Hippocampal formation (tissue), 2 donors: ENCODE data around the gene GPD2.
A peak's percentile ranks its signal among the peaks of the same experiment; 100 is the strongest.
"Not testable (repeated sequence)": the region's sequence is repeated elsewhere in the genome, so short reads cannot be mapped to it uniquely, and the experiment has no call there.

Experiments
- DNase-seq, 2 donors: peaks; one replicate each; lab custom pipeline; 2025; lab: John Stamatoyannopoulos, UW

Gene GPD2

GRCh38 chr2:156476021-156476849 is 40.1 kb downstream of the GPD2 start:
- DNase-seq = peak in 1 of 2 donors; percentile 58

DNA sequence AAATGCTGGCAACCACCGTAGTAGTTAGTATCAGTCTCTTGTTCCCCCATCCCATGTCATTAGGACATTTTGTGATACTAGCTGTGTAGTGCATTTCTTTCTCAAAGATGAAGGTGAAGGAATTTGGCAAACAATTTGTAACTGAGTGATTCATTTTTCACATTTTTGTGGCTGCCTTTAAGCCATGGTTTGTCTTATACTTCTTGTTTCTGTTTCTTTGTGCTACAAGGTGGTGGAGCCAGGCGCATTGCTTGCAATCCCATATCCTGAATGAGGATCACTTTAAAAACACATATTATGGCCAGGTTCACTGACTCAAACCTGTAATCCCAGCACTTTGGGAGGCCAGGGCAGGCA is 40.6 kb downstream of the GPD2 start:
- DNase-seq = peak in 1 of 2 donors; percentile 38

GRCh38 chr2:156480376-156480775 is 44.2 kb downstream of the GPD2 start:
- no peak for DNase-seq

DNA sequence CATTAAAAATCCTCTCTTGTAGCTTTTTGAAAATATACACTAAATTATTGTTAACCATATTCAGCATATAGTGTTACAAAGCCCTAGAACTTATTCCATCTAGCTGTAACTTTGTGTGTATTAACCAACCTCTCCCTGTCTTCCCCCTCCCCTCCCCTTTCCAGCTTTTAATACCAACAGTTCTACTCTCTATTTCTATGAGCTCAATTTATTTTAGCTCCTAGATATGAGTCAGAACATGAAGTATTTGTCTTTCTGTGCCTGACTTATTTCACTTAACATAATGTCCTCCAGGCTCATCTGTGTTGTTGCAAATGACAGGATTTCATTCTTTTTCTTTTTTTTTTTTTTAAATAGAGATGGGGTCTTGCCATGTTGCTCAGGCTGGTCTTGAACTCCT is 45.1 kb downstream of the GPD2 start:
- no peak for DNase-seq

DNA sequence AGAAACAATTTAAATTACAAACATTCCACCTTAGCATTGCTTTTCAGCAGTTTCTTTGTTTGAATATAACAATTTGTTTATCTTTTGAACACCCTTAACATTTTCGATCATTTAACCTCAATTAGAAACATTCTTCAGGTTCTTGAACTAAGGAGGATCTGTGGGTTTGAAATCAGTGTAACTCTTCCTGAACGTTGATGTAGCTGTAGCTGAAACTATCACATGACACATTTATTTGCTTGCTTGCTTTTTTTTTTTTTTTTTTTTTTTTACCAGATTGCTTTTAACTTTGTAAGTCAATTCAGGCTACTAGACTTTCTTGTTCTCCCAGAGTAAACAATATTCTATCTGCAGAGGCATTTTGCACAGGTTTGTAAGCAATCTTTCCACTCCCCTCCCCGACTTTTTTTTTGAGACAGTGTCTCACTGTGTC is 47.6 kb downstream of the GPD2 start:
- DNase-seq = no peak

GRCh38 chr2:156486147-156486546 is 50.0 kb downstream of the GPD2 start:
- DNase-seq = no peak

GRCh38 chr2:156486614-156487013 is 50.4 kb downstream of the GPD2 start:
- DNase-seq = no peak

DNA sequence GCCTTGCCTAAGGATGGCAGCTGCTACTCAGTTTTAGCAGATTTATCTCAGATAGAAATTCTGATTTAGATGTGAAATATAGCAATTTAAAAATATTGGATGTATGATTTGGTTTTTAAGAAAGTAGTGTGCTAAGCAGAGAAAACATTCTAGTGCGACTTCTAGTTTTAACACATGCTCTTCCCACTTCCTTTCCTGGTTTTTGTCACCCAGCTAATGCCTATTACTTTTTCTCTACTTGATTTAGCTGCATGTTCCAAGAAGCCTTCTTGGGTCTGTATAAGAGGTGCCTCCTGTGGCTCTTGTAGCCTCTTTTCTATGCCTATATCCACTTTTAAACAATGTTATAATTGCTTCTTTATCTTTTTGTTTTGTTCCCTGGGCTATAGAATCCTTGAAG is 53.0 kb downstream of the GPD2 start:
- no peak for DNase-seq

DNA sequence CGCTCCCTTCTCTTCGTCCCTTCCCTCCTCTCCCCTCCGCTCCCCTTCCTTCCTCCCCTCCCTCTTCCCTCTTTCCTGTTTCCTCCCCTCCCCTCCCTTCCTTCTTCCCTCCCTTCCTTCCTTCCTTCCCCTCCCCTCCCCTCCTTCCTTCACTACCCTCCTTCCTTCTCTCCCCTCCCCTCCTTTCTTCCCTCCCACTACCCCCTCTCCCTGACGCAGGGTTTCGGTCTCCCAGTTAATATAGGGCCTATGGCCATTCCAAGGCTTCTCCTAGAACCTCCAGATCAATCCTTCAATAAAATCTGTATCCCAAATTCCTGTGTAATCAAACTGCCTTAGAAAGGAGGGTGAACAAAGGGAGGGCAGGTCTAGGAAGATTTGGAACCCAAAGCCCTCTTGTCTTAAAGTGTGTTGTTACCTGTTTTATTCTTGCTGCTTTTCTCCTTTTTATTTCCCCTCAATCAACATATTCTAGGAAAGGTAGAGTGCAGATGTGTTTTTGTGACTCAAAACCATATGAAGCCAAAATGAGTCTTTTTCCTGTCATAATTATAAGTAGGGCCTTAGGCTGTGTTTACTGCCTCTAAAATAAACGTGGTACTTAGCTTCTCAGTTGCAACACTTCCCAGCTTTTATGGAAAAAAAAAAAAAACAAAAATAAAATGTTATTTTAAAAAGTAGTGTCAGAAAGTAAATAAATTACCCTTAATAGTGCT is 53.7 kb downstream of the GPD2 start:
- DNase-seq = no peak

DNA sequence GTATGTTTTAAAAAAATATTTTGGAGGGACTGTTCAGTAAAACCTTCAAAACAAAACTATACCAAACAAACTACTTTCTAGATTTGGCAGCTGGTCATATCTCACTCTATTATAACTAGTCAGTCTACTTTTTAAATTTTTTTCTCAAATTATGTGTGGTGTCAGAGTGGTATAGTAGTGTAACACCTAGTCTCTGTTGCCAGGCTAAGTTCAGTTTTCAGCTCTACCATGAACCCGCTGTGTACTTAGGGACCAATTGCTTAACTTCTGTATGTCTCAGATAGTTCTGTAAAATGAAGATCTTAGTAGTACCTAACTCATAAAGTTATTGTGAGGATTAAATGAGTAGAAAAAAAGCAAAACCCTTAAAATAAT is 54.3 kb downstream of the GPD2 start:
- no peak for DNase-seq

DNA sequence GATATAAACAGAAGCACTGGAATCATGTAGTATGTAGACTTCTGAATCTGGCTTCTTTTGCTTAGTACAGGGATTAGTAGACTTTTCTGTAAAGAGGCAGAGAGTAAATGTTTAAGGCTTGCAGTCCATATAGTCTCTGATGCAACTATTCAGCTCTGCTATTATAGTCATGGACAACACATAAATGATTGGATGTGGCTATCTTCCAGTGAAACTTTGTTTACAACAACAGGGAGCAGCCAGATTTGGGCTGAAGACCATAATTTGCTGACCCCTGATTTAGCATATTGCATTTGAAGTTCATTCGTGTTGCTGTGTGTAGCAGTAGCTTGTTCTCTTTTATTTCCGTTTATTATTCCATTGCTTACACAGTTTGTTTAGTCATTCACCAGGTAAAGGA is 55.0 kb downstream of the GPD2 start:
- no peak for DNase-seq

- DNase-seq = no peak
Observed at GRCh38 chr2:156492979-156493378, 56.8 kb downstream of the GPD2 start.

DNA sequence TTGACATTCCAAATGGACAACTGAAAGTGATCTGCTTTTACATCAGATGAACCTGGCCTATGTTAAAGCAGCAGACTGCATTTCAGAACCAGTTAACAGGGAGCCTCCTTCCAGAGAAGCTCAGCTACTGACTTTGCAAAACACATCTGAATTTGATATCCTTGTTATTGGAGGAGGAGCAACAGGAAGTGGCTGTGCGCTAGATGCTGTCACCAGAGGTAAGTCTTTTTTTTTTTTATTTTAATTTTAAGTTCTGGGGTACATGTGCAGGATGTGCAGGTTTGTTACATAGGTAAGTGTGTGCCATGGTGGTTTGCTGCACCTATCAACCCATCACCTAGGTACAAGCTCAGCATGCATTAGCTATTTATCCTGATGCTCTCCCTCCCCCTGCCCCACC is 59.8 kb downstream of the GPD2 start:
- DNase-seq = not testable (repeated sequence)

GRCh38 chr2:156505696-156506095 is 69.5 kb downstream of the GPD2 start:
- DNase-seq = no peak

GRCh38 chr2:156511122-156511521 is 74.9 kb downstream of the GPD2 start:
- no peak for DNase-seq

DNA sequence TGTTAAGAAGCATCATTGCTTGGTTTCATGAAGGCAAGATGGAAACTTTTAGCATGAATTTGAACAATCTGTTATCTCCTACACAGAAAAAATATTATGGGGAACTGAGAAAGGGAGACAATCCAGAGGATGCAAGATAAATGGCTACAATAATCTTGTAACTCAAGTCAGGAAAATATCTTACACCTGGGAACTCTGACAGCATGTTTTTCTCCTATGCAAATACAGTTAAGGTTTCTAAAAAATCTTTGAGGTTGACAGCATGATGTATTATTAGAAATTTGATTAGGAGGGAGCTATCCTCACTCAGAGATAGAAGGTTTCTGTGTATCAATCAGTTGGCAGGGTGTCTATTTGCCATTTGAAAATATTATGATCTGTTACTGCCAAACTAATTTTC is 75.6 kb downstream of the GPD2 start:
- no peak for DNase-seq

- no peak for DNase-seq
Observed at GRCh38 chr2:156512451-156512850, 76.3 kb downstream of the GPD2 start.

DNA sequence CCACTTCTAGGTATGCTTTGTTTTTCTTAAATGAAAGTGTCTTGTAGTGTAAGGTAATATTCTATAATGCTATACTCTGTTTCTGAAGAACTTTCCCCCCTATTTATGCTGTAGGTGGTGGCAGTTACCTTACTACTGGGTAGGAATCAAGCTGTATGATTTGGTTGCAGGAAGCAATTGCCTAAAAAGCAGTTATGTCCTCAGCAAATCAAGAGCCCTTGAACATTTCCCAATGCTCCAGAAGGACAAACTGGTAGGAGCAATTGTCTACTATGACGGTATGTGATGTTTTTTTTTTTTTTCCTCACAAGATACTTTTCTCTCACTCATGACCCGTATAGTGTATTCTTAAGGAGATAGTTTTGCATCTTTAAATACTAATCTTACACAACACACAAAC is 77.0 kb downstream of the GPD2 start:
- DNase-seq = no peak

DNA sequence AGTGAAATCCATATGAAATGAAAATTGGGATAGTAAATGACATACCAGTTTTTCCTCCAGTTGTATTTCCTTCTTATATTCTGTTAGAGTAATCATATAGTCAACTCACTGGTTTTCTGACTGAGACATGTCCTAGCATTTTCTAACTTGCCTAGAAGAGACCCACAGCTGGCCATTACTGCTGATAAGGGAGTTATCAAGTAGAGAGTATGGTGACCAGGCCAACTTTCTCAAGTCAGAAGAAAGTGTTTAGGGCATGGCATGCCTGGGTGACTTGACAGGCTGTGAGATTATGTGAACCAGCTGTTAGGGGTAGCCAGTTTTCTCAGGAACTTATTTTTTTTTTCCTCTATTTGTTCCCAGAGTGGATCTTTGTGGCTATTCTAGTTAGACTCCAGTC is 81.2 kb downstream of the GPD2 start:
- no peak for DNase-seq

DNA sequence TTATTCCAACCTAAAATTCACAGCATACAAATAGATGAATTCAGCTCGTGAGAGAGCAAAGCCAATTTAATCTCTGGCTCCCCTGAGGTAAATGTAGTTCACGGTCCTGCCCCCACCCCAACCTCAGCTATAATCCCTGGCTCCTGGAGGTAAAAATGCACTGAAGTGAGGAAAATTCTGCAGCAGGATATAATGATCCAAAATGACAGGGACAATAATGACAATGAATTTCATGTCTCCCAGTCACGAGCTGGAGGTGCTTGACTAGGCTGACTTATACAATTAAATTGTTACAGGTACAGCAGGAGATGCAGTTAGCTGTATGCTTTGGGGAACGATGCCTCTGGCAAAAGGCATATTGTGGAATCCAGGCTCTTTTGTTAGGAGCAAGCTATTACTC is 82.0 kb downstream of the GPD2 start:
- no peak for DNase-seq

DNA sequence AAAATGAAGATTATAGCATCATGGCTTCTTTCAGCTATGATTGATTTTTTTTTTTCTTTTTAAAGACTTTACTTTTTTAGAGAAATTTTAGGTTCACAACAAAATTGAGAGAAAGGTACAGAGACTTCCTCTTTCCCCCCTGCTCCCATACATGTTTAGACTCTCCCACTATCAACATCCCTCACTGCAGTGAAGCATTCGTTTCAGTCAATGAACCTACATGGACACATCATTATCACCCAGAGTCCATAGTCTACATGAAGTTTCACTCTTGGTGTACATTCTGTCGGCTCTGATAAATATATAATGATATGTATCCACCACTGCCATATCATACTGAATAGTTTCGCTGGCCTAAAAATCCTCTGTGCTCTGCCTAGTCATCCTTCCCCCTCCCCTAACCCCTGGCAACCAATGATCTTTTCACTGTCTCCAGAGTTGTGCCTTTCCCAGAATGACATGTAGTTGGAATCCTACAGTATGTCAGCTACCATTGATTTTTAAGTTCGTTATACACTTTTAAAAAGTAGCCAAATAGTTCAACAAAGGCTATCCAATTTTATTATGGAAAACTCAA is 86.8 kb downstream of the GPD2 start:
- no peak for DNase-seq

DNA sequence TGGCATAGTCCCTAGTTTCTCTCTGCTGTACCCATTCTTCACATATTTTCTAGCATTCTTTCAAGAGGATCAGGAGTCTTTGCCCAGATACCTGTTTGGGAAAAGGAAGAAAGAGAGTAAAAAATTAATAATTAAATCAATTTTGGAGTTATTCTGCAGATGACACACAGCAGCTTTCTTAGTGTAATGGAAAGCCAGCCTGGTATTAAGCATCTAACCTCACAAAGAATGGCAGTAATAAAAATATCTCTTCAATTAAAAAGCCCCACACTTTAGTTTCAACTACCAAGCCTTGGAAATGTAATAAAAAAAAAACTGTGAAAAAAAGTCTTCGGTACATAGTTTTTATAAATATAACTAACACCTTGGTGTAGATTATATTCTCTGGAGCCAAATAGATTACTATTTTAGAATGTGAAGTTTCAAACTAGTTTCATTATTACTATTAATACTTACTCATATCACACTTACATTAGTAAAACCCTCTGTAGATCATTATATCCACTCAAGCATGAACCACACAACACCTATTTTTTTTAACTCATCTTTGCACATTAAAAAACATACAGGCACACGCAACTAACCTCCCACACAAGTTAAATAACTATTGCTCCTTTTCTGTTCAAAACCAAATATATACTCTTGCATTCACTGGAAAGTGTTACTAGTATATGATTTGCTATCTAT is 90.9 kb downstream of the GPD2 start:
- no peak for DNase-seq

DNA sequence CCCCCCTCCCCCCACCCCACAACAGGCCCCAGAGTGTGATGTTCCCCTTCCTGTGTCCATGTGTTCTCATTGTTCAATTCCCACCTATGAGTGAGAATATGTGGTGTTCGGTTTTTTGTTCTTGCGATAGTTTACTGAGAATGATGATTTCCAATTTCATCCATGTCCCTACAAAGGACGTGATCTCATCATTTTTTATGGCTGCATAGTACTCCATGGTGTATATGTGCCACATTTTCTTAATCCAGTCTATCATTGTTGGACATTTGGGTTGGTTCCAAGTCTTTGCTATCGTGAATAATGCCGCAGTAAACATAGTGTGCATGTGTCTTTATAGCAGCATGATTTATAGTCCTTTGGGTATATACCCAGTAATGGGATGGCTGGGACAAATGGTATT is 92.4 kb downstream of the GPD2 start:
- DNase-seq = not testable (repeated sequence)
